OCI-LY7 (cell line): Measurements from ENCODE around the gene ARHGEF19. TPM values are rescaled to one million over a fixed set of nuclear protein-coding genes. Genes with fewer than 3 reads are reported as not detected.

Source experiments
- BruUV-seq: library from RNA; stranded (reverse); fragments of 400-500 nt; replicated peaks from 2 replicates; lab custom pipeline; 2021; lab: Mats Ljungman, UMichigan
- CTCF ChIA-PET: fragments of 300-600 bp; sonication (Branson Sonifier 250); formaldehyde crosslinking; loops from one replicate; lab custom pipeline; 2022; ENCODE audit warnings: antibody characterized with exemption; ENCODE audit not compliant: unreplicated experiment; lab: Charles Lee
- POLR2A ChIA-PET: fragments of 300-600 bp; sonication (Branson Sonifier 250); formaldehyde crosslinking; loops from one replicate; lab custom pipeline; 2022; ENCODE audit warnings: antibody characterized with exemption; lab: Charles Lee
- DNase-seq: peaks from one replicate; pipeline ENCODE4 v3.0.0-alpha.2; 2015; ENCODE audit warnings: low spot score
- H2AFZ ChIP-seq: fragments of 200-600 bp; sonication (generic), shearing (Covaris generic); 2 replicates; pipeline ENCODE4 v1.6.1; 2014; ENCODE audit warnings: mild to moderate bottlenecking, antibody characterized with exemption, low read length, moderate library complexity
- H3K27ac ChIP-seq: fragments of 200-600 bp; sonication (generic); 2 replicates; pipeline ENCODE4 v1.5.1; 2014; ENCODE audit warnings: mixed run types, low read depth, mild to moderate bottlenecking, moderate library complexity, low read length, inconsistent platforms; ENCODE audit not compliant: poor library complexity, severe bottlenecking
- H3K36me3 ChIP-seq: fragments of 200-600 bp; sonication (generic); 2 replicates; pipeline ENCODE4 v1.6.1; 2014; ENCODE audit warnings: mild to moderate bottlenecking, antibody characterized with exemption, low read length, moderate library complexity, mixed read lengths; ENCODE audit not compliant: insufficient read depth
- H3K4me1 ChIP-seq: fragments of 200-600 bp; sonication (generic); 2 replicates; pipeline ENCODE4 v1.5.1; 2014; ENCODE audit warnings: mild to moderate bottlenecking, low read length; ENCODE audit not compliant: insufficient read depth, poor library complexity, severe bottlenecking
- H3K4me2 ChIP-seq: fragments of 200-600 bp; sonication (generic); 2 replicates; pipeline ENCODE4 v1.6.1; 2014; ENCODE audit warnings: mild to moderate bottlenecking, low read length
- H3K4me3 ChIP-seq: fragments of 200-600 bp; sonication (generic); 2 replicates; pipeline ENCODE4 v1.5.1; 2014; ENCODE audit warnings: mild to moderate bottlenecking, low read depth, low read length; ENCODE audit not compliant: poor library complexity, severe bottlenecking
- H3K79me2 ChIP-seq: fragments of 200-600 bp; sonication (generic); 2 replicates; pipeline ENCODE4 v1.6.1; 2016; ENCODE audit warnings: low read depth, mild to moderate bottlenecking, low read length, moderate library complexity, mixed read lengths; ENCODE audit not compliant: insufficient read depth
- H3K9me2 ChIP-seq: fragments of 200-600 bp; sonication (generic); 2 replicates; pipeline ENCODE4 v1.6.1; 2016; ENCODE audit warnings: mild to moderate bottlenecking, low read length, mixed read lengths; ENCODE audit not compliant: insufficient read depth
- H3K9me3 ChIP-seq: fragments of 200-600 bp; sonication (generic); 2 replicates; pipeline ENCODE4 v1.6.1; 2014; ENCODE audit warnings: mild to moderate bottlenecking, mixed run types, low read length, mixed read lengths
- H4K20me1 ChIP-seq: fragments of 200-600 bp; sonication (generic); 2 replicates; pipeline ENCODE4 v1.6.1; 2014; ENCODE audit warnings: mild to moderate bottlenecking, antibody characterized with exemption, low read length, moderate library complexity, mixed read lengths; ENCODE audit not compliant: insufficient read depth
- EZH2phosphoT487 ChIP-seq: fragments of 200-600 bp; sonication (generic); IDR thresholded peaks from 2 replicates; pipeline ENCODE4 v1.6.1; 2018; ENCODE audit warnings: low read depth, borderline replicate concordance, mild to moderate bottlenecking, mixed run types, antibody characterized with exemption, low read length, moderate library complexity, mixed read lengths
- intact Hi-C: fragments of 100-400 bp; cut with micrococcal nuclease; formaldehyde crosslinking; loops from one replicate; pipeline ENCODE4 v1.10.0; 2022; ENCODE audit not compliant: unreplicated experiment
- total RNA-seq, 2 experiments: library from RNA; depleted of rRNA in 1 of 2; stranded (reverse); fragments of >200 nt in 1 of 2; shearing (Covaris generic) in 1 of 2; gene quantifications; 2 replicates each; pipeline ENCODE4 v1.2.3, GENCODE V29; 2014 to 2022
- TF ChIP-seq, protein P1 (sequence below): fragments of 200-600 bp; sonication (generic); conservative IDR thresholded peaks from 2 replicates; pipeline ENCODE4 v1.5.1; 2014; ENCODE audit warnings: mild to moderate bottlenecking, antibody characterized with exemption, low read length, moderate library complexity, mixed read lengths

Gene ARHGEF19
- total RNA-seq, 2 experiments from 2014 or later, result 2.7 to 6.2 TPM

DNA sequence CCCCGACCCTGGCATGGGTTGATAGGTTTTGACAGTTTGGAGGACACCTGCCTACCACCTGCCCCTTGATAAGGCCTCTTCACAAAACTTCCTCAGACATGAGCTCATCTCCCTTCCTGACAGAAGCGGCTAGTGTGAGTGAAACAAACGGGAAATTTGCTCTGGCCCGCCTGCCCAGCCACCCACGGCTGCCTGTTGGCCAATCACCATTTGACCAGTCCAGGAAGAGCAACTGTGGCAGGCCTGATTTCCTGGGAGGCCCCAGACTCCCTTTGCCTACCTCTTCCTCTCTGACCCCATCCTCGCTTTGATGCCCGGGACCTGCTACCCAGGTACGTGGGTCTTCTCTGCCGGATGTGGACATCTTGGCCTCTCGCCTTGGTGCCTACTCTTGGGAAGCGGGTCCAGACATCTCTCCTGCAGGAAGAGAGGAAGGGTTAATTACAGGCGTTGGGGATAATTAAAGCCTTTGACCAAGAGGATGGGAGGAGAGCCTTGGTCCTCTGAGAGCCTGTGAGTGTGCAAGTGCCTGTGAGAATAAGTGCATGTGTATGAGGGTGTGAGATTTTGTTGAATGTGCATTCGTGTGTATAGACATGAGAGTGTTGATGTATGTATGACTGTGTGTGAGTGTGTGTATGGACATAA, 55.5 kb downstream of the ARHGEF19 start:
- Histone ChIP-seq H3K36me3 (no peaks in the 10 kb centered on the region), H3K9me3 (no peaks in the 10 kb centered on the region), H3K4me2 (no peak overlapping the region), H3K4me3 (no peak overlapping the region), H2AFZ (no peak overlapping the region), H4K20me1 (no peaks in the 10 kb centered on the region), H3K79me2 (no peaks in the 10 kb centered on the region), H3K4me1 (peaks cover 11% of the 10 kb centered on the region), H3K27ac (no peak overlapping the region), H3K9me2 (no peaks in the 10 kb centered on the region)
- TF ChIP-seq EZH2phosphoT487, result no peak
- TF ChIP-seq, protein P1, sequence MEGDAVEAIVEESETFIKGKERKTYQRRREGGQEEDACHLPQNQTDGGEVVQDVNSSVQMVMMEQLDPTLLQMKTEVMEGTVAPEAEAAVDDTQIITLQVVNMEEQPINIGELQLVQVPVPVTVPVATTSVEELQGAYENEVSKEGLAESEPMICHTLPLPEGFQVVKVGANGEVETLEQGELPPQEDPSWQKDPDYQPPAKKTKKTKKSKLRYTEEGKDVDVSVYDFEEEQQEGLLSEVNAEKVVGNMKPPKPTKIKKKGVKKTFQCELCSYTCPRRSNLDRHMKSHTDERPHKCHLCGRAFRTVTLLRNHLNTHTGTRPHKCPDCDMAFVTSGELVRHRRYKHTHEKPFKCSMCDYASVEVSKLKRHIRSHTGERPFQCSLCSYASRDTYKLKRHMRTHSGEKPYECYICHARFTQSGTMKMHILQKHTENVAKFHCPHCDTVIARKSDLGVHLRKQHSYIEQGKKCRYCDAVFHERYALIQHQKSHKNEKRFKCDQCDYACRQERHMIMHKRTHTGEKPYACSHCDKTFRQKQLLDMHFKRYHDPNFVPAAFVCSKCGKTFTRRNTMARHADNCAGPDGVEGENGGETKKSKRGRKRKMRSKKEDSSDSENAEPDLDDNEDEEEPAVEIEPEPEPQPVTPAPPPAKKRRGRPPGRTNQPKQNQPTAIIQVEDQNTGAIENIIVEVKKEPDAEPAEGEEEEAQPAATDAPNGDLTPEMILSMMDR, result no peak
- CTCF ChIA-PET, result no interaction called here
- POLR2A ChIA-PET, result interaction anchor here (0.9 kb wide), 1 partner anchor 619 kb away, joined by 3 read pairs; no protein-coding TSS in a partner anchor
- DNase-seq, result no peak
- BruUV-seq, result no TSS peak
- intact Hi-C loops, result no loop called here

DNA sequence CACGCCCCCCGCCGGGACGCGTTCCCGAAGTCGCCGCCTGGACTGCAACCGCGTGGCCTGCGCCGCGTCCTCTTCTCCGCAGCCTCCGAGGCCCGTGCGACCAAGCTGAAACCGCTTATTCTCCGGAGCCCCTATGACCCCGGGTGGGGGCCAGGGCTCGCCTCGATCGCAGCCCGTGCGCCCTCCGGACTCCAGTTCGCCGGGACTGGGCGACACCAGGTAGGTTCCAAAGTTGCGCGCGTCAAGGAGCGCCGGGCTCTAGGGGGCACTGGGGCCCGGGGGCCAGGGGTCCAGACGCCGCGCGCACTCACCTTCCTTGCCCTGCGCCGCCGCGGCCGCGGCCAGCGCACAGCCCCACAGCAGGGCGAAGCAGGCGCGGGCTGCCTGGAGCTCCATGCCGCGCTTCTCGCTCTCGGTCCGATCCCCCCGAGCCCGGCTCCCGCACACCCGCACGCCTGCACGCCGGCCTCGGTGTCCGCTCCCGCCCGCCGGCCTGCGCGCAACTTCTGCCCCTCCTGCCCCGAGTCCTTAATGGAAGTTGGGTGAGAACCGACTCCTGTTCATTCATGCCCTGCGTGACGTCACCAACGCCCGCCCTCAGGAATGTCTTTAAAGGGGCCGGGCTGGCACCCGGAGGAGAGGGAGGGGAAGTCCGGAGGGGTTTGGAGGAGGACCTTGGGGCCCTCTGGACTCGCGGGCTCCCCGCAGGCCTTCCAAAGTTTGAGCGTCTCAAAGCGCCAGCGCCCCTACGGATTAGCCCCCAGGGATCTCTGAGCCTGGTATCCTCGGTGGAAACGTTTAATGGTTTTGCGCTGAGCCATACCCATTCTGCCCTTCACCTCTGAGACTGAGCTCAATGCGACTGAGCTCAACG, 56.7 kb downstream of the ARHGEF19 start, which contains the start of gene EPHA2:
Gene EPHA2, minus strand, starts transcription at position 533 of the 874 bp plus-strand sequence. Its CDS starts 137 bp downstream, at position 396.
- Histone ChIP-seq H4K20me1 (no peaks in the 10 kb centered on the region), H2AFZ (no peak within 1 kb of the TSS), H3K79me2 (no peaks in the 10 kb centered on the region), H3K27ac (no peak within 1 kb of the TSS), H3K36me3 (no peaks in the 10 kb centered on the region), H3K9me2 (no peaks in the 10 kb centered on the region), H3K4me2 (no peak within 1 kb of the TSS), H3K4me3 (no peak within 1 kb of the TSS), H3K4me1 (peaks cover 11% of the 10 kb centered on the region), H3K9me3 (no peaks in the 10 kb centered on the region)
- ChIA-PET POLR2A (interaction anchor here (0.9 kb wide), 1 partner anchor 617 kb away, joined by 3 read pairs; no protein-coding TSS in a partner anchor), CTCF (no interaction called here)
- BruUV-seq, result no TSS peak
- intact Hi-C loops, result no loop called here
- DNase-seq, result no peak
- no peak for TF ChIP-seq EZH2phosphoT487
- TF ChIP-seq, protein P1, result no peak
